H54 (cell line): Measurements from ENCODE around the gene ACAT2.
"Not testable (repeated sequence)": the region's sequence is repeated elsewhere in the genome, so short reads cannot be mapped to it uniquely, and the experiment has no call there.

Experiments used
- DNase-seq: peaks from one replicate; pipeline ENCODE4 v3.0.0; 2011; ENCODE audit warnings: low spot score, mixed read lengths; ENCODE audit not compliant: insufficient read length
- FAIRE-seq: peaks from 3 replicates; lab custom pipeline; 2011; peaks lifted over from hg19 to GRCh38; lab: Jason Lieb, UNC
- POLR2A ChIP-seq: IDR thresholded peaks from 2 replicates; pipeline ENCODE4 v1.6.1; 2011; ENCODE audit warnings: low read depth, mild to moderate bottlenecking, low read length

Gene ACAT2

GRCh38 chr6:159801935-159802334 is 40.1 kb downstream of the ACAT2 start:
- DNase-seq (no peak), FAIRE-seq (no peak)
- TF ChIP-seq POLR2A, result no peak

- FAIRE-seq (no peak), DNase-seq (no peak)
- TF ChIP-seq POLR2A, result no peak
These were observed 42.7 kb downstream of the ACAT2 start for GRCh38 chr6:159804504-159804903.

- DNase-seq (no peak), FAIRE-seq (no peak)
- TF ChIP-seq POLR2A, result no peak
These were observed 43.7 kb downstream of the ACAT2 start for GRCh38 chr6:159805440-159806020.

GRCh38 chr6:159806021-159806458 is 44.2 kb downstream of the ACAT2 start:
- no peak for DNase-seq
- no peak for FAIRE-seq
- TF ChIP-seq POLR2A, result no peak

GRCh38 chr6:159807150-159807858 is 45.5 kb downstream of the ACAT2 start:
- DNase-seq (no peak), FAIRE-seq (no peak)
- TF ChIP-seq POLR2A, result no peak

GRCh38 chr6:159808647-159809046 is 46.8 kb downstream of the ACAT2 start:
- no peak for TF ChIP-seq POLR2A
- FAIRE-seq (no peak), DNase-seq (no peak)

- no peak for FAIRE-seq
- TF ChIP-seq POLR2A, result no peak
- DNase-seq, result no peak
These were observed 47.3 kb downstream of the ACAT2 start for GRCh38 chr6:159809149-159809548.

- FAIRE-seq (no peak), DNase-seq (no peak)
- no peak for TF ChIP-seq POLR2A
These were observed 51.9 kb downstream of the ACAT2 start for GRCh38 chr6:159813781-159814180.

- no peak for DNase-seq
- no peak for TF ChIP-seq POLR2A
- FAIRE-seq, result no peak
These were observed 53.6 kb downstream of the ACAT2 start for GRCh38 chr6:159815410-159815809.

- DNase-seq, FAIRE-seq: not testable (repeated sequence)
These were observed 54.9 kb downstream of the ACAT2 start for GRCh38 chr6:159816775-159817174.

GRCh38 chr6:159817951-159818739 is 56.3 kb downstream of the ACAT2 start:
- FAIRE-seq, result no peak
- TF ChIP-seq POLR2A, result no peak
- DNase-seq, result no peak

- no peak for TF ChIP-seq POLR2A
- DNase-seq, result no peak
- FAIRE-seq, result no peak
These were observed 57.3 kb downstream of the ACAT2 start for GRCh38 chr6:159819098-159819497.

GRCh38 chr6:159819932-159820640 is 58.2 kb downstream of the ACAT2 start:
- no peak for FAIRE-seq
- DNase-seq, result no peak
- TF ChIP-seq POLR2A, result no peak

- no peak for FAIRE-seq
- no peak for DNase-seq
- no peak for TF ChIP-seq POLR2A
These were observed 59.3 kb downstream of the ACAT2 start for GRCh38 chr6:159821122-159821521.

GRCh38 chr6:159821726-159822125 is 59.9 kb downstream of the ACAT2 start:
- DNase-seq (no peak), FAIRE-seq (no peak)
- TF ChIP-seq POLR2A, result no peak
